ENCODE data around the gene PCMTD2.
"Not testable (repeated sequence)": the region's sequence is repeated elsewhere in the genome, so short reads cannot be mapped to it uniquely, and the experiment has no call there.

GRCh38 chr20:64234921-64235565, 20.5 kb upstream of the PCMTD2 start:
- TF ChIP-seq CTCF (conservative IDR thresholded peaks at IDR 0.05; ENCODE audit: low read depth, low read length); EZH2 (IDR thresholded peaks at IDR 0.05; ENCODE audit: borderline replicate concordance, low read depth, low read length, poor library complexity, severe bottlenecking): not testable (repeated sequence)
